ENCODE results near the gene PCBD1.

The PCBD1 gene

DNA sequence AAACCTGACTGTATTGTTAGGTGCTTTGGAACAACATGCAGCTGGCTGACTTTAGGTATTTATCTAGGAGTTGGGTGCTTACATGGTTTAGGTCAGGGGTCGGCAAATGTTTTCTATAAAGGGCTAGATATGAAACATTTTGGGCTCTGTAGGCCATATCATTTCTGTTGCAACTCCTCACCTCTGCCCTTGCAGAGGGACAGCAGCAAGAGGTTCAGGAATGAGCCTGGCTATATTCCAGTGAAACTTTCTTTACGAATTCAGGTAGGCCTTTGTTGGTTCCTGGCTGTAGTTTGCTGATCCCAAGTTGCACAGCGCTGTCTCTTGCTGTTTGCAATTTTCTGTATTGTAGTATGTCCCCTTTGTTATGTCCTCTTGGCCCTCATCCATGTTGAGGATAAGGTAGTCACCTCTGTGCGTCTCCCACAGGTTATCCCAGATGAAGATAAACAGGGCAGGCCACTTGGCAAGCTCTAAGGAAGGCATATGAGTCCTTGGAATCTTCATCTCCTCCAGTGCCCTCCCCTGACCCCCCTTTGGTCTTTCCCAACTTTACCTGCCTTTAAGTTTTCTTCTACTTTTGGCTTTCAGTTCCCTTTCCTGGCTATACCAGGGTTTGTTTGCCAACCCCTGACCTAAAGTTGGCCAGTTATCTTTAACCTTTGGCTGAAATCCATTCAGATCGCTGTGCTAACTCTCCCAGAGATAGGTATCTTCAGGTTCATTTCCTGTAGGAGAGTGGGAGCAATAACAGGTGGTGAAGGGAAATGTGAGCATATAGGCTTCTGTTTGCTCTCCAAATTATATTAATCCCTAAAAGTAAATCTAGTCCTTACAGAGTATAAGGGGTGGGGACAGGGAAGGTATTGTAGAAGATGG is 36.5 kb downstream of the PCBD1 start:
- no peak for FAIRE-seq
- DNase-seq (ENCODE audit: insufficient read length, low spot score) = no peak
- 0 out of 2 replicates have a peak, but pooled peaks have one; percentile 17 for TF ChIP-seq SPI1 (IDR thresholded peaks at IDR 0.05; ENCODE audit: low read depth, low read length)
- no peak for TF ChIP-seq PAX5 (IDR thresholded peaks at IDR 0.05; ENCODE audit: insufficient read depth, low read length, severe bottlenecking)

DNA sequence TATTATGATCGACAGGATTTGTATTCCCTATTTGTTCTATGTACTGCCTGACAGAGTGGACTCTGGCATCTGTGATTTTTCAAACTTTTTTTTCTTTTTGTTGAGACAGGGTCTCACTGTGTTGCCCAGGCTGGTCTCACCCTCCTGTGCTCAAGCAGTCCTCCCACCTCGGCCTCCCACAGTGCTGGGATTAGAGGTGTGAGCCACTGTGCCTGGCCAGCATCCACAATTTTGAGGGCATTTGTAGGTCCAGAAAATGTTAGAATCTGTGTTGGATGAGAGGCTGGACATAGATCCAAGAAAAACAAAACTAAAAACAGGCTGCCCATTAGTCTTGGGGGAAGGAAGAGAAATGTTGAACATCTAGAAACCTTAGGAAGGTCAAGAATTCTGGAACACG is 38.3 kb downstream of the PCBD1 start:
- DNase-seq (ENCODE audit: insufficient read length, low spot score) = no peak
- TF ChIP-seq TAF1 (IDR thresholded peaks at IDR 0.05; ENCODE audit: low read depth, low read length) (no peak), PAX5 (IDR thresholded peaks at IDR 0.05; ENCODE audit: insufficient read depth, low read length, severe bottlenecking) (no peak), POU2F2 (IDR thresholded peaks at IDR 0.05; ENCODE audit: low read depth, low read length) (no peak), SPI1 (IDR thresholded peaks at IDR 0.05; ENCODE audit: low read depth, low read length) (no peak), POLR2A (IDR thresholded peaks at IDR 0.05; ENCODE audit: low read depth, low read length) (no peak), POLR2AphosphoS5 (IDR thresholded peaks at IDR 0.05; ENCODE audit: low read depth, low read length) (no peak)
- no peak for FAIRE-seq

DNA sequence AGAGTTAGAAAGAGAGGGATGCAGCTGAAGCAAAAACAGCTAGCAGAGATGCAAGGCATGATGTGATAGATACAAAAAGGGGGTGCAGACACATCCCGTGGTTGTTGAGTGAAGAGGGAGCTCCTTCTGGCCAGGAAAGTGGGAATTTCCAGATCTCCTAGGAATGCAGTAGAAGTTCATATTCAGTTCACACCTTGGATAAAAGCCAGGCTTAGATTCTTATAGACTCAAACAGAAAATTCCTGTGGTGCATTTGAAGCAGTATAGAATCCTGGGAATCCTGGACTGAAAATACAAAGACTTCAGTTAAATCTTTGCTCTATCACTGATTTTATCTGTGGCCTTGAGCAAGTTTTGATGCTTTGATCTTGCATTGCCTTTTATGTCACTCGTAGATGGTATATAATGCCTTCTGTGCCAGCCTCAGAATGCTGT is 38.8 kb downstream of the PCBD1 start:
- FAIRE-seq (no peak), DNase-seq (ENCODE audit: insufficient read length, low spot score) (no peak)
- TF ChIP-seq POLR2AphosphoS5 (IDR thresholded peaks at IDR 0.05; ENCODE audit: low read depth, low read length) (no peak), PAX5 (IDR thresholded peaks at IDR 0.05; ENCODE audit: insufficient read depth, low read length, severe bottlenecking) (no peak), POLR2A (IDR thresholded peaks at IDR 0.05; ENCODE audit: low read depth, low read length) (no peak), SPI1 (IDR thresholded peaks at IDR 0.05; ENCODE audit: low read depth, low read length) (no peak), TAF1 (IDR thresholded peaks at IDR 0.05; ENCODE audit: low read depth, low read length) (no peak), POU2F2 (IDR thresholded peaks at IDR 0.05; ENCODE audit: low read depth, low read length) (no peak)

DNA sequence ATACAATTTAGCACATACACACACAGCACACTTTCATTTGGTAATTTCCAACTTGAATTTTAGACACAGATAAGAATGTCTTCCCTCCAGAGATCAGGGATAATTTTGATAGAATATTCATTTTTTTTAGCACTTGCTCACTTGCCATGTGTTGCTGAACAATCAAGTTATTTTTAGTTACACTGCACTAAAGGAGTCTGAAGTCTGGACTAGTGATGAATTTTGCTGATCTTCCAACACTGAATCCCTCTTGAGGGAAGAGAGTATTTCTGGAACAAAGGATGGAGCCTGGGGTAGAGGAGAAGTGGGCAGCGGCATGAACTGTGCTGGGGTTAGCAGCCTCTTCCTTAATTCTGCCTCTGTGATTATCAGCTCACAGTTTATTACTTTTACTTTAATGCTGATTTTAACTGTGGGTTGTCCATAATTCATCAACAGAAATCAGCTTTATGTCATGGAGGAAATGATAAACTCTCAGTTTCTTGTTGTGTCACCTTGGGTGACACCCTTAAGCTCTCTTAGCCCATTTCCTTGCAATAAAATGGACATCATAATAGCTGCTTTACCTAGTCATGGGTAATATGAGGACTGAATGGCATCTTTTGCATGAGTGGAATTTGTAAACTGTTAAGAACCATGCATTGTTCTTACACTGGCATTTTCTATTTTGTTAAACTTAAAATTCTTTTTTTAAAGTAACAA is 40.6 kb downstream of the PCBD1 start:
- no peak for TF ChIP-seq PAX5 (IDR thresholded peaks at IDR 0.05; ENCODE audit: insufficient read depth, low read length, severe bottlenecking)
- TF ChIP-seq POLR2AphosphoS5 (IDR thresholded peaks at IDR 0.05; ENCODE audit: low read depth, low read length) = no peak
- no peak for TF ChIP-seq POU2F2 (IDR thresholded peaks at IDR 0.05; ENCODE audit: low read depth, low read length)
- no peak for TF ChIP-seq TAF1 (IDR thresholded peaks at IDR 0.05; ENCODE audit: low read depth, low read length)
- no peak for TF ChIP-seq POLR2A (IDR thresholded peaks at IDR 0.05; ENCODE audit: low read depth, low read length)
- no peak for TF ChIP-seq SPI1 (IDR thresholded peaks at IDR 0.05; ENCODE audit: low read depth, low read length)
- no peak for FAIRE-seq
- no peak for DNase-seq (ENCODE audit: insufficient read length, low spot score)

DNA sequence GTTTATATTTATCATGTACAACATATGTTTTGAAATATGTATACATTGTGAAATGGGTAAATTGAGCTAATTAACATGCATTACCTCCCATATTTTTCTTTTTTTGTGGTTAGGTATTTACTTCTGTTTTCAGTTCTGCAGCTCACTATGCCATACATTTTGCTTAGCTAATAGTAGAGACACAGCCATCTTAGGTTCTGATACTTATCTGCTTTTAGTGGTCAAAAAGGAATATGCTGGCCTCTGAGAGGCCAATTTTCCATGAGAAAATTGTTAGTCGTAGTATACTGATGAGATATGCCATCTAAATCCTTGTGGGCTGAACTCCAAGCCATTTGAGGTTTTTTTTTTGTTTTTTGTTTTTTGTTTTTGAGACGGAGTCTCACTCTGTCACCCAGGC is 41.6 kb downstream of the PCBD1 start:
- DNase-seq (ENCODE audit: insufficient read length, low spot score) = no peak
- no peak for TF ChIP-seq PAX5 (IDR thresholded peaks at IDR 0.05; ENCODE audit: insufficient read depth, low read length, severe bottlenecking)
- no peak for TF ChIP-seq POU2F2 (IDR thresholded peaks at IDR 0.05; ENCODE audit: low read depth, low read length)
- no peak for TF ChIP-seq POLR2A (IDR thresholded peaks at IDR 0.05; ENCODE audit: low read depth, low read length)
- no peak for TF ChIP-seq SPI1 (IDR thresholded peaks at IDR 0.05; ENCODE audit: low read depth, low read length)
- TF ChIP-seq TAF1 (IDR thresholded peaks at IDR 0.05; ENCODE audit: low read depth, low read length) = no peak
- TF ChIP-seq POLR2AphosphoS5 (IDR thresholded peaks at IDR 0.05; ENCODE audit: low read depth, low read length) = no peak
- no peak for FAIRE-seq

DNA sequence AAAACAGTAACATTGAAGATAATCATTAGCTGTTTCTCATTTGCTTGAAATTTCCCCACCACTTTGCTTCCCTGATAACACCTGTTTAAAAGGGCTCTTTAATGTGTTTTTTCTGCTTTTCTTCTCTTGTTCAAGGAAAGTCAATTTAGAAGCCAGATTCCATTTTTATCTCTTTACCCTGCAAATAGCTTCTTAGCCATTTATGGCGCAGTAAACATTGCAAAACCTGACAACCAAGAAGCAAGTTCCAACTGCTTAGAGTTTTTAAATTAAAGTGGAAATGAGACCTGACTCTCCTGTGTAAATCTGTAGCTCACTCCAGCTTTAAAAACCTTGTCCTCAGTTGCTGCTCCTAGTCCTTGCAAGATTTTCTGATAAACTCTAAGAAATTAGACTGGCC is 42.5 kb downstream of the PCBD1 start:
- DNase-seq (ENCODE audit: insufficient read length, low spot score) (no peak), FAIRE-seq (no peak)
- no peak for TF ChIP-seq POU2F2 (IDR thresholded peaks at IDR 0.05; ENCODE audit: low read depth, low read length)
- no peak for TF ChIP-seq PAX5 (IDR thresholded peaks at IDR 0.05; ENCODE audit: insufficient read depth, low read length, severe bottlenecking)
- no peak for TF ChIP-seq POLR2A (IDR thresholded peaks at IDR 0.05; ENCODE audit: low read depth, low read length)
- TF ChIP-seq POLR2AphosphoS5 (IDR thresholded peaks at IDR 0.05; ENCODE audit: low read depth, low read length) = no peak
- TF ChIP-seq TAF1 (IDR thresholded peaks at IDR 0.05; ENCODE audit: low read depth, low read length) = no peak
- no peak for TF ChIP-seq SPI1 (IDR thresholded peaks at IDR 0.05; ENCODE audit: low read depth, low read length)

DNA sequence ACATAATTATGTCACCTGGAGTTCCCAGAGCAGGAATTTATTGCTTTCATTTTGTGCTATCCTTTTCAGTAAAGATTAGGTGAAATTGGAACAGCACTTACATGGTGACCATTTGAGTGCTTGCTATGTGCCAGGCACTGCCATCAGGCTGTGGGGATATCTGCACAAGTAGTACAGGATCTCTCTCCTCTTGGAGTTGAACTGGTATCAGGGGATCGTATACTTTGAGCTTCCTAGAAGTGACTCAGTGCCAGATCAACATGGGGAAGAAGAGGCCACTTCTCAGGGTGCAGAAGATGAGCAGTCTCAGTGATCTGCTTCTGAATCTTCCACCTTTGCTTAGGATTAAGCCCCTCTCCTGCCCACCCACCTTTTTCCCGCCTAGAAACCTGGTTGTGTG is 43.1 kb downstream of the PCBD1 start:
- DNase-seq (ENCODE audit: insufficient read length, low spot score) (no peak), FAIRE-seq (no peak)
- no peak for TF ChIP-seq POU2F2 (IDR thresholded peaks at IDR 0.05; ENCODE audit: low read depth, low read length)
- no peak for TF ChIP-seq PAX5 (IDR thresholded peaks at IDR 0.05; ENCODE audit: insufficient read depth, low read length, severe bottlenecking)
- no peak for TF ChIP-seq POLR2A (IDR thresholded peaks at IDR 0.05; ENCODE audit: low read depth, low read length)
- TF ChIP-seq POLR2AphosphoS5 (IDR thresholded peaks at IDR 0.05; ENCODE audit: low read depth, low read length) = no peak
- TF ChIP-seq TAF1 (IDR thresholded peaks at IDR 0.05; ENCODE audit: low read depth, low read length) = no peak
- TF ChIP-seq SPI1 (IDR thresholded peaks at IDR 0.05; ENCODE audit: low read depth, low read length) = no peak

DNA sequence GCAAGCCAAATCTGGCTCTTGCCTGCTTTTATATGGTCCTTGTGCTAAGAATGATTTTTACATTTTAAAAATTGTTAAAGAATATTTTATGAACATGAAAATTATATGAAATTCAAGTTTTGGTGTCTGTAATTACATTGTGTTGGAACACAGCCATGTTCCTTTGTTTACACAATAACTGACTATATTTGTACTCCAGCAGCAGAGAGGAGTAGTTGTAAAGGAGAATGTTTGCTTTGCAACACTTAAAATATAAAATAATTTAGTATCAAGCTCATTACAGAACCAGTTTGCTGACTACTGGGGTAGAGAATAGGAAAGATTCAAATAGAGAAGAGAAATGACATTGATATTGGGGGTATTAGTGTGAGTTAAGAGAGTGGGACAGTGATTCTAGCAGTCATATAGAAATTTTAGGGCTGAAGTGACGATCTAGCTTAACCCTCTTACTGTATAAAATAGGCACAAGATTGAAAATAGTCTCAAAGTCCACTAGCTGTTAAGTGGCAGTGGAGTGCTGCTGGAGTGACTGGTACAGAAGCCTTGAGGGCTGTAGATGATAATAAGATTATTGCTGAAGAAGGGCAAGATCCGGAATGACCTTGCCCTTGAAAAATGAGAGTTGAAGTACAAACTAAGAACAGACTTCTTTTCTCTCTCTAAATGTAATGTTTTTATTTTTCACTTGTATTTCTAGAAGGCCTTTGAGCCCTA is 44.4 kb downstream of the PCBD1 start:
- FAIRE-seq (no peak), DNase-seq (ENCODE audit: insufficient read length, low spot score) (no peak)
- no peak for TF ChIP-seq TAF1 (IDR thresholded peaks at IDR 0.05; ENCODE audit: low read depth, low read length)
- no peak for TF ChIP-seq POLR2A (IDR thresholded peaks at IDR 0.05; ENCODE audit: low read depth, low read length)
- TF ChIP-seq POLR2AphosphoS5 (IDR thresholded peaks at IDR 0.05; ENCODE audit: low read depth, low read length) = no peak
- no peak for TF ChIP-seq PAX5 (IDR thresholded peaks at IDR 0.05; ENCODE audit: insufficient read depth, low read length, severe bottlenecking)
- TF ChIP-seq SPI1 (IDR thresholded peaks at IDR 0.05; ENCODE audit: low read depth, low read length) = no peak

DNA sequence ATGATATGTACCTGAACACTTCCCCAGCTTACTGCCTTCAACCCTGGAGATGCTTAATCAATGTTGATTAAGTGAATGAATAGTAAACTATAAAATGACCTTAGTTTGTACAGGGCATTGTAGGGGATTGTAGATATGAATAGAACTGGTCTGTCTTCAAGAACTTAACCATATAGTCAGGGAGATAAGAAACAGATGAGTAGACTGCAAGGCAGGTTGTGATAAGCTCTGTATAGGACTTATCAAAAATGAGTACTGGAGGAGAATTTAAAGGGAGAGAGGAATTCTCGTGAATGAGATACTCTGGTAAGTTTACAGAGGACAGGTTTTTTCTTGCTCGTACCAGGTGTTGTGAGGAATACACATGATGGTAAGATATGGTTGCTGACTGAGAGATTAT is 45.0 kb downstream of the PCBD1 start:
- FAIRE-seq (no peak), DNase-seq (ENCODE audit: insufficient read length, low spot score) (no peak)
- TF ChIP-seq SPI1 (IDR thresholded peaks at IDR 0.05; ENCODE audit: low read depth, low read length) (no peak), POLR2AphosphoS5 (IDR thresholded peaks at IDR 0.05; ENCODE audit: low read depth, low read length) (no peak), POLR2A (IDR thresholded peaks at IDR 0.05; ENCODE audit: low read depth, low read length) (no peak), TAF1 (IDR thresholded peaks at IDR 0.05; ENCODE audit: low read depth, low read length) (no peak), PAX5 (IDR thresholded peaks at IDR 0.05; ENCODE audit: insufficient read depth, low read length, severe bottlenecking) (no peak), POU2F2 (IDR thresholded peaks at IDR 0.05; ENCODE audit: low read depth, low read length) (no peak)
